Endothelial cell (in vitro differentiated cells): ENCODE results near the gene PRRG1. TPM values are rescaled to one million over a fixed set of nuclear protein-coding genes. Genes with fewer than 3 reads are reported as not detected.

Experiments used
- DNase-seq: peaks from one replicate; pipeline ENCODE4 v3.0.0; 2021; ENCODE audit warnings: low spot score
- H3K27ac Mint-ChIP-seq: one replicate; pipeline ENCODE4 v1.8.0; 2021; ENCODE audit warnings: mixed read lengths, inconsistent platforms; ENCODE audit not compliant: unreplicated experiment
- H3K27me3 Mint-ChIP-seq: one replicate; pipeline ENCODE4 v1.8.0; 2021; ENCODE audit warnings: mild to moderate bottlenecking, moderate library complexity, mixed read lengths, inconsistent platforms; ENCODE audit not compliant: unreplicated experiment
- H3K36me3 Mint-ChIP-seq: one replicate; pipeline ENCODE4 v1.8.0; 2021; ENCODE audit warnings: mild to moderate bottlenecking, low read depth, mixed read lengths, inconsistent platforms; ENCODE audit not compliant: unreplicated experiment
- H3K4me1 Mint-ChIP-seq: one replicate; pipeline ENCODE4 v1.8.0; 2021; ENCODE audit warnings: mild to moderate bottlenecking, mixed read lengths, inconsistent platforms; ENCODE audit not compliant: unreplicated experiment
- H3K4me3 Mint-ChIP-seq: one replicate; pipeline ENCODE4 v1.8.0; 2021; ENCODE audit warnings: mild to moderate bottlenecking, mixed read lengths, inconsistent platforms; ENCODE audit not compliant: unreplicated experiment
- H3K9me3 Mint-ChIP-seq: one replicate; pipeline ENCODE4 v1.8.0; 2021; ENCODE audit warnings: mixed read lengths, inconsistent platforms; ENCODE audit not compliant: unreplicated experiment
- CTCF ChIP-seq: fragments of 200-600 bp; sonication (generic); IDR thresholded peaks from one replicate; pipeline ENCODE4 v1.5.0; 2021; ENCODE audit warnings: antibody characterized with exemption; ENCODE audit not compliant: unreplicated experiment
- total RNA-seq: library from RNA; stranded (reverse); fragmentation: NEBNext Ultra II Directional; extraction: Animal tissue kit (Norgen Biotek cat#: 25700); gene quantifications from one replicate; pipeline ENCODE4 v1.2.1, GENCODE V29; 2021; ENCODE audit not compliant: unreplicated experiment

Gene PRRG1
- total RNA-seq, 1 donor from 2014 or later: 16.5 TPM

- Mint-ChIP-seq H3K36me3 (no peaks in the 10 kb centered on the region), H3K27me3 (peaks cover 1% of the 10 kb centered on the region), H3K4me1 (peaks cover 2% of the 10 kb centered on the region), H3K4me3 (no peak overlapping the region), H3K9me3 (no peaks in the 10 kb centered on the region), H3K27ac (no peak overlapping the region)
- TF ChIP-seq CTCF: no peak
- DNase-seq: no peak
These were observed 28.5 kb upstream of the PRRG1 start for GRCh38 chrX:37320541-37321203.

- Mint-ChIP-seq H3K4me3 (no peak overlapping the region), H3K9me3 (no peaks in the 10 kb centered on the region), H3K4me1 (peaks cover 18% of the 10 kb centered on the region), H3K27me3 (no peaks in the 10 kb centered on the region), H3K27ac (no peak overlapping the region), H3K36me3 (no peaks in the 10 kb centered on the region)
- no peak for DNase-seq
- TF ChIP-seq CTCF: no peak
These were observed 18.5 kb upstream of the PRRG1 start for GRCh38 chrX:37330642-37331041.

DNA sequence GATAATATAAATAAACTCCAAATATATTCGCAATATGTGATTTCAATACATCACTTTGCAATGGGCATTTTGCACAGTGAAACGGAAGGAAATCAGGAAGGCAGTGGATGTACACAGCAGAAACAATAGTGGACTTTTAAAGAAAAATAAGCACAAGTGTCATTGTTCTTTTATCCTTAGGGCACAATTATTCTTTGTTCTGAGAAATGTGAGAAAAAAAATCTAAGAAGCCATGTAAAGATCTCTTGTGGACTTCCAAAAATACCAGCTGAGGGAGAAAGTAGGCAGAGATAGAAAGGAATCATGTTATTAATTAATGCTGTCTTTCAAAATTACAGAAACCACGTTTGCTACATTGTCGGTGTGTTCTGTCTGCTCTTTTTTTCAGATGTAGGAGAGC lies 17.6 kb upstream of the PRRG1 start:
- TF ChIP-seq CTCF: no peak
- H3K4me3 Mint-ChIP-seq: no peak overlapping the region
- H3K36me3 Mint-ChIP-seq: no peaks in the 10 kb centered on the region
- peak overlapping the region; percentile 77 for H3K27ac Mint-ChIP-seq
- peaks cover 15% of the 10 kb centered on the region for H3K4me1 Mint-ChIP-seq
- DNase-seq: no peak
- no peaks in the 10 kb centered on the region for H3K9me3 Mint-ChIP-seq
- no peaks in the 10 kb centered on the region for H3K27me3 Mint-ChIP-seq

GRCh38 chrX:37332055-37332454 lies 17.1 kb upstream of the PRRG1 start:
- Mint-ChIP-seq H3K27ac (no peak overlapping the region), H3K4me3 (no peak overlapping the region), H3K9me3 (no peaks in the 10 kb centered on the region), H3K27me3 (no peaks in the 10 kb centered on the region), H3K4me1 (peaks cover 15% of the 10 kb centered on the region), H3K36me3 (no peaks in the 10 kb centered on the region)
- no peak for DNase-seq
- no peak for TF ChIP-seq CTCF

DNA sequence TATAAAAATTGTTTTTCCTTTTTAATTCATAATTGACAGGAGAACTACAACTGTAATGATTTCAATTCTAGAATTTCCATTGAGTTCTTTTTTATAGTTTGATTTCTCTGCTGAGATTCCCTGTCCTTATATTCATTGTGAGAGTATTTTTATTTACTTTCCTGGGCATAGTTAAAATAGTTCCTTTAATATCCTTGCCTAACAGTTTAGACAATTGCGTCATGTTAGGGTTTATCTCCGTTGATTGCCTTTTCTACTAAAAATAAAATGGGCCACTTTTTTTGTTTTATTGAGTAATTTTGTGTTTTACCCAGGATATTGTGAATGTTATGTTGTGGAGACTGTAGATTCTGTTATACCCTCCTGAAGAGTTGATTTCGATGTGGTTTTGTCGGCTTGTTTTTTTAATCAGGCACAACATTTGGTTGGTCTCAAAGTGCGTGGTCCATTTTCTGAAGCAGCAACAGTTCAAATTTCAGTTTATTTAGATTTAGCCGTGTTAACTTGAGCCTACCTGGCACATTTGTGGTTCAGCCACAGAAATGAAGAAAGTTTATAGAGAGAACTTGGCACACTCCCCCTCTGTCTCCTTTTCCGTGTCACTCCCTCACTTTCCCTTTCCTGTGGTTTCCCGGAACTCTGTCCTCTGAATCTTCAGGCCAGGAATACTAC lies 16.0 kb upstream of the PRRG1 start:
- Mint-ChIP-seq H3K27me3 (no peaks in the 10 kb centered on the region), H3K9me3 (no peaks in the 10 kb centered on the region), H3K4me1 (peaks cover 15% of the 10 kb centered on the region), H3K4me3 (no peak overlapping the region), H3K36me3 (no peaks in the 10 kb centered on the region), H3K27ac (no peak overlapping the region)
- no peak for DNase-seq
- no peak for TF ChIP-seq CTCF
